Measurements from ENCODE around the gene KLF3. TPM values are rescaled to one million over a fixed set of nuclear protein-coding genes. Genes with fewer than 3 reads are reported as not detected.

KLF3 gene
- total and polyA plus RNA-seq, 2 of the 4 experiments (the other 2 are of a cell fraction): 8.2 to 12.6 TPM

- Histone ChIP-seq H2BK15ac (ENCODE audit: low read depth, low read length) (no peak overlapping the region), H2BK20ac (ENCODE audit: low read depth, low read length) (no peak overlapping the region), H3K4me1 (ENCODE audit: control insufficient read depth, insufficient read depth, low read length) (no peaks in the 10 kb centered on the region), H2BK120ac (ENCODE audit: low read depth, low read length) (no peak overlapping the region), H3K14ac (replicated peaks; ENCODE audit: low read depth, low read length) (0 out of 2 replicates have a peak overlapping the region, but pooled peaks have one; percentile 56), H4K5ac (ENCODE audit: low read depth, low read length) (no peak overlapping the region), H3K79me1 (ENCODE audit: low read depth in 1 of 2, low read length in 2 of 2) (no peaks in the 10 kb centered on the region), H3K4me2 (ENCODE audit: low read depth, low read length) (no peak overlapping the region), H2AFZ (replicated peaks; ENCODE audit: low read length, poor library complexity) (no peak overlapping the region), H3K4ac (ENCODE audit: low read depth, low read length) (no peak overlapping the region), H3K56ac (ENCODE audit: extremely low read depth, insufficient read depth, low read length) (no peak overlapping the region), H2AK9ac (replicated peaks; ENCODE audit: low read depth, low read length, poor library complexity) (no peak overlapping the region), H4K8ac (ENCODE audit: low read depth in 2 of 2, low read length in 2 of 2) (no peak overlapping the region), H2BK5ac (ENCODE audit: low read depth, low read length, poor library complexity, severe bottlenecking) (no peak overlapping the region), H3K27ac (ENCODE audit: insufficient read depth, low read length) (no peak overlapping the region), H3K9ac (ENCODE audit: low read depth, low read length) (no peak overlapping the region), H2AK5ac (ENCODE audit: low read depth, low read length) (no peak overlapping the region), H4K20me1 (ENCODE audit: insufficient read depth, low read length) (no peaks in the 10 kb centered on the region), H3K4me3 (ENCODE audit: insufficient read depth, low read depth, low read length) (no peak overlapping the region), H3K36me3 (ENCODE audit: control insufficient read depth, insufficient read depth, low read length) (no peaks in the 10 kb centered on the region), H3K18ac (ENCODE audit: low read depth, low read length) (no peak overlapping the region), H3K9me3 (ENCODE audit: control insufficient read depth, insufficient read depth, low read length) (no peaks in the 10 kb centered on the region), H4K91ac (ENCODE audit: insufficient read depth, low read depth, low read length) (no peak overlapping the region), H3K9me1 (ENCODE audit: insufficient read depth, low read length) (no peaks in the 10 kb centered on the region; the same call in 1 of the 2 replicates), H3K23ac (ENCODE audit: low read depth, low read length) (no peak overlapping the region), H3K27me3 (ENCODE audit: control insufficient read depth, insufficient read depth, low read length) (peaks cover 3% of the 10 kb centered on the region; the same call in 1 of the 2 replicates)
- WGBS, 2 experiments (ENCODE audit: extremely low coverage in 2 of 2, insufficient read length in 1 of 2): 60% methylated on average over 3 of the region's 5 CpGs; no CpG with 5 or more reads in 1 of the 2 experiments
- intact Hi-C loops (cut with micrococcal nuclease): no loop called here
- peak; percentile 68; the same call in 1 of the 2 replicates for TF ChIP-seq BHLHE40 (IDR thresholded peaks at IDR 0.05; ENCODE audit: low read depth, low read length)
- TF ChIP-seq MAFK (IDR thresholded peaks at IDR 0.05; ENCODE audit: low read depth, low read length): no peak
- DNase-seq (peak; percentile 31), ATAC-seq (ENCODE audit: low read depth) (no peak)
- ChIA-PET POLR2A (ENCODE audit: unreplicated experiment) (no interaction called here), CTCF (no interaction called here)
- in situ Hi-C loops (cut with MboI; ENCODE audit: low sequenced_read_pairs): no loop called here
- dilution Hi-C loops (cut with HindIII; ENCODE audit: low sequenced_read_pairs, unreplicated experiment): no loop called here
- no TSS peak for BruUV-seq (replicated peaks)
These were observed 53.6 kb downstream of the KLF3 start for GRCh38 chr4:38717604-38718003.
